ENCODE measurements around the gene MTERF2. TPM values are rescaled to one million over a fixed set of nuclear protein-coding genes. Genes with fewer than 3 reads are reported as not detected.

MTERF2 gene
- total RNA-seq, 2 donors from 2014 or later: 9.3 to 11.6 TPM

DNA sequence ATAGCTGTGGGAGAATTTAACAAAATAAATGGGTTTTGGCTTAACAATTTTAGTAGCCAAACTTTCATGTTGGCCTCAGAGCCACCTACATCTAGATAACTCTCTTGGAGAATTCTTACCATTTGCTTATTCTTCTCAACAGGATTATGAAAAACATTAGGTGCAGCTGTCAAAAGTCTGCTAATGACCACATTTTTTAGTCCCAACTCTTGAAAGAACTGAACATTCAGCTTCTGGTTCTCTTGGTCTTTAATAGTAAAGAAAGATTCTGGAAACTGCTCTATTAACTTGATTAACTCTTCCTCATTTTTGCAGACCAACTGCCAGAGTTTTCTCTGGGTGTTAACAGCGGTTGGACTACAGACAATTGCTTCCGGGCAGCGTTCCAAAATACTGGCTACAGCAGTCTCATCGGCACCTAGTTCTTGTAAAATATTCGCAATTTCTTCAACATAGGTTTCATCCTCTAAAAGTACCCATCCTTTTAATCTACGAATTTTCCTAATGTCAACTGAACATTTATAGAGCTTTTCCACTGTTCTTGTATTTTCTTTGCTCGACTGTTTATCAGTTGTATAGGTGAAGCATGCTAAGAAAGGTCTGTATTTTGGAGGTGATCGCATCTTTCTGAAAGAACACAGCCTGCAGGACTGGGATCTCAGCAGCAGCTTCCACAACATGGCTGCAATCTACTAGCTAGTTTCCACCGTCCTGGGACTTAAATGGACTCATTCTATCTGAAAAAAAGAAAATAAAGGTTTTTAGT, 8.7 kb downstream of the MTERF2 start:
- intact Hi-C loops (cut with DNase I): no loop called here
- peak; percentile 82 for DNase-seq

GRCh38 chr12:106976668-106977067, 10.3 kb downstream of the MTERF2 start:
- DNase-seq: no peak
- no peaks in the 10 kb centered on the region for H3K9me3 ChIP-seq
- H3K27me3 ChIP-seq: no peaks in the 10 kb centered on the region
- TF ChIP-seq CTCF (IDR thresholded peaks at IDR 0.05): no peak
- intact Hi-C loops (cut with DNase I): no loop called here
- H3K9ac ChIP-seq (ENCODE audit: low read depth in 2 of 2, low read length in 2 of 2): no peak overlapping the region
- H3K4me3 ChIP-seq: no peak overlapping the region
- H3K36me3 ChIP-seq: no peaks in the 10 kb centered on the region
- H3K27ac ChIP-seq: peak overlapping the region; percentile 36
- no peaks in the 10 kb centered on the region for H3K4me1 ChIP-seq

More for the DNA sequence above, 8.7 kb downstream of the MTERF2 start:
- Histone ChIP-seq H3K9me3 (no peaks in the 10 kb centered on the region), H3K4me1 (no peaks in the 10 kb centered on the region), H3K36me3 (no peaks in the 10 kb centered on the region), H3K27ac (no peak overlapping the region), H3K4me3 (no peak overlapping the region), H3K27me3 (no peaks in the 10 kb centered on the region), H3K9ac (ENCODE audit: low read depth in 2 of 2, low read length in 2 of 2) (no peak overlapping the region)
- TF ChIP-seq CTCF (IDR thresholded peaks at IDR 0.05): no peak

DNA sequence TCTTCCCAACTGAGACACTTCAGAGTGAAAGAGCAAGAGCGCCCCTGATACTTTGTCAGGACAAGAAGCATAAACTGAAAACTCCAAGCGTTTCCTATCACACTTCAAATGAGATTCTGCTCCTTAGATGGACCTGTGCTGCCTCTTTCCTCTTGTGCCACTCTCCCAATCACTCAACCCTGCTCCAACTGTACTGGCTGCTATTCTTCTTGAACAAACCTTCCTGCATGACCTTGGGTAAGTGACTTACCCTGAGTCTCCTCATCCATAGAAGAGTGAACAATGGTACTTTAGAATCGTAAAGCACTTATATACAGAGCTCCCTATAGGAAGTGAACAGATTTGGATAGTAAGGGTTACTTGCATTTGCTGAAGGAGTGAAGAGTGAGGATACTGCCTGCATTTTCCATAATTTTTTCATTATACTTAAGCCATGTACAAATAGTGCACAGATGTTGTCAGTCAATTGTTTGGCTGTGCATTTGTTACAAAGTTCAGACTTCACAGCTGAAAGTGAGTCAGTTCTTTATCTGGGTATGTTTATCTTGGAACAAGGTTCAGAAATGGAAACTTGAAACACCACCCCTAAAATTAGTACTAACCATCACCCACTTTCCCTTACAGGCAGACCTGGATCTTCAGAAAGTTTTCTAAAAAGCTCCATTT, 10.8 kb downstream of the MTERF2 start:
- H3K27ac ChIP-seq: peak overlapping the region; percentile 36
- H3K4me3 ChIP-seq: no peak overlapping the region
- H3K9ac ChIP-seq (ENCODE audit: low read depth in 2 of 2, low read length in 2 of 2): no peak overlapping the region
- DNase-seq: no peak
- TF ChIP-seq CTCF (IDR thresholded peaks at IDR 0.05): no peak
- H3K36me3 ChIP-seq: no peaks in the 10 kb centered on the region
- H3K9me3 ChIP-seq: no peaks in the 10 kb centered on the region
- H3K27me3 ChIP-seq: no peaks in the 10 kb centered on the region
- intact Hi-C loops (cut with DNase I): no loop called here
- H3K4me1 ChIP-seq: no peaks in the 10 kb centered on the region

GRCh38 chr12:106975098-106975497, 11.8 kb downstream of the MTERF2 start:
- Histone ChIP-seq H3K4me3 (no peak overlapping the region), H3K9ac (ENCODE audit: low read depth in 2 of 2, low read length in 2 of 2) (no peak overlapping the region), H3K27ac (no peak overlapping the region), H3K9me3 (no peaks in the 10 kb centered on the region), H3K36me3 (no peaks in the 10 kb centered on the region), H3K27me3 (no peaks in the 10 kb centered on the region), H3K4me1 (no peaks in the 10 kb centered on the region)
- TF ChIP-seq CTCF (IDR thresholded peaks at IDR 0.05): no peak
- no peak for DNase-seq
- intact Hi-C loops (cut with DNase I): no loop called here

GRCh38 chr12:106974511-106974910, 12.4 kb downstream of the MTERF2 start:
- Histone ChIP-seq H3K27me3 (no peaks in the 10 kb centered on the region), H3K36me3 (no peaks in the 10 kb centered on the region), H3K27ac (no peak overlapping the region), H3K9me3 (no peaks in the 10 kb centered on the region), H3K4me1 (no peaks in the 10 kb centered on the region), H3K4me3 (no peak overlapping the region), H3K9ac (ENCODE audit: low read depth in 2 of 2, low read length in 2 of 2) (no peak overlapping the region)
- DNase-seq: no peak
- intact Hi-C loops (cut with DNase I): no loop called here
- TF ChIP-seq CTCF (IDR thresholded peaks at IDR 0.05): no peak

Data from colonic mucosa (tissue), 4 donors.